H9 (cell line): ENCODE data around the gene MORN1. TPM values are rescaled to one million over a fixed set of nuclear protein-coding genes. Genes with fewer than 3 reads are reported as not detected.

ENCODE experiments used
- DNase-seq: peaks from one replicate; pipeline ENCODE4 v3.0.0-alpha.2; 2017
- H2AFZ ChIP-seq: one replicate; pipeline ENCODE4 v1.6.1; 2013; ENCODE audit warnings: mild to moderate bottlenecking, low read length, control low read depth, moderate library complexity
- H2AK5ac ChIP-seq: 2 replicates; pipeline ENCODE4 v1.6.1; 2013; ENCODE audit warnings: low read length, control low read depth, mixed read lengths; ENCODE audit not compliant: insufficient read length
- H2BK120ac ChIP-seq: one replicate; pipeline ENCODE4 v1.6.1; 2013; ENCODE audit warnings: low read depth, mild to moderate bottlenecking, low read length, control low read depth, inconsistent platforms; ENCODE audit not compliant: poor library complexity, severe bottlenecking
- H2BK12ac ChIP-seq: 2 replicates; pipeline ENCODE4 v1.6.1; 2013; ENCODE audit warnings: low read length, control low read depth, mixed read lengths, low read depth; ENCODE audit not compliant: insufficient read length
- H2BK15ac ChIP-seq: 2 replicates; pipeline ENCODE4 v1.6.1; 2013; ENCODE audit warnings: low read depth, low read length, control low read depth
- H2BK20ac ChIP-seq: one replicate; pipeline ENCODE4 v1.6.1; 2013; ENCODE audit warnings: low read depth, mild to moderate bottlenecking, low read length, control low read depth, inconsistent platforms; ENCODE audit not compliant: poor library complexity, severe bottlenecking
- H2BK5ac ChIP-seq: 2 replicates; pipeline ENCODE4 v1.6.1; 2013; ENCODE audit warnings: low read length, control low read depth, mixed read lengths; ENCODE audit not compliant: insufficient read length
- H3K14ac ChIP-seq: 2 replicates; pipeline ENCODE4 v1.6.1; 2013; ENCODE audit warnings: low read length, control low read depth; ENCODE audit not compliant: insufficient read depth
- H3K18ac ChIP-seq: 2 replicates; pipeline ENCODE4 v1.6.1; 2013; ENCODE audit warnings: low read depth, mild to moderate bottlenecking, mixed read lengths, low read length, control low read depth; ENCODE audit not compliant: insufficient read length
- H3K23ac ChIP-seq: 2 replicates; pipeline ENCODE4 v1.6.1; 2013; ENCODE audit warnings: low read length, control low read depth, mixed read lengths, low read depth; ENCODE audit not compliant: insufficient read length
- H3K23me2 ChIP-seq: 2 replicates; pipeline ENCODE4 v1.6.1; 2013; ENCODE audit warnings: low read depth, mild to moderate bottlenecking, mixed read lengths, low read length, control low read depth; ENCODE audit not compliant: insufficient read length, poor library complexity, severe bottlenecking
- H3K27ac ChIP-seq: 2 replicates; pipeline ENCODE4 v1.5.1; 2013; ENCODE audit warnings: low read length, control low read depth, mixed read lengths, low read depth; ENCODE audit not compliant: insufficient read length
- H3K27me3 ChIP-seq: 2 replicates; pipeline ENCODE4 v1.6.1; 2013; ENCODE audit warnings: low read length, control low read depth, inconsistent platforms; ENCODE audit not compliant: insufficient read depth
- H3K4ac ChIP-seq: 2 replicates; pipeline ENCODE4 v1.6.1; 2013; ENCODE audit warnings: low read depth, mild to moderate bottlenecking, control low read depth, inconsistent platforms, low read length, moderate library complexity
- H3K4me1 ChIP-seq: 2 replicates; pipeline ENCODE4 v1.6.1; 2013; ENCODE audit warnings: low read length, control low read depth, inconsistent platforms; ENCODE audit not compliant: insufficient read depth
- H3K4me2 ChIP-seq: 2 replicates; pipeline ENCODE4 v1.6.1; 2013; ENCODE audit warnings: low read length, control low read depth, mixed read lengths; ENCODE audit not compliant: insufficient read length, insufficient read depth
- H3K56ac ChIP-seq: 2 replicates; pipeline ENCODE4 v1.6.1; 2013; ENCODE audit warnings: low read depth, mild to moderate bottlenecking, mixed read lengths, low read length, control low read depth; ENCODE audit not compliant: insufficient read length
- H3K79me1 ChIP-seq: 2 replicates; pipeline ENCODE4 v1.6.1; 2013; ENCODE audit warnings: low read depth, mild to moderate bottlenecking, moderate library complexity, low read length, control low read depth, inconsistent platforms; ENCODE audit not compliant: insufficient read depth, poor library complexity, severe bottlenecking
- H3K79me2 ChIP-seq: 2 replicates; pipeline ENCODE4 v1.6.1; 2013; ENCODE audit warnings: low read length, control low read depth, inconsistent platforms; ENCODE audit not compliant: insufficient read depth
- H3K9ac ChIP-seq: 2 replicates; pipeline ENCODE4 v1.6.1; 2013; ENCODE audit warnings: low read length, control low read depth, mixed read lengths; ENCODE audit not compliant: insufficient read length; ENCODE audit errors: extremely low read depth
- H3K9me3 ChIP-seq: one replicate; pipeline ENCODE4 v1.6.1; 2013; ENCODE audit warnings: low read depth, low read length, inconsistent platforms; ENCODE audit not compliant: control insufficient read depth
- H3T11ph ChIP-seq: one replicate; pipeline ENCODE4 v1.6.1; 2013; ENCODE audit warnings: mild to moderate bottlenecking, low read length, control low read depth, inconsistent platforms
- H4K20me1 ChIP-seq: one replicate; pipeline ENCODE4 v1.6.1; 2013; ENCODE audit not compliant: control insufficient read depth, insufficient read length, insufficient read depth
- H4K5ac ChIP-seq: 2 replicates; pipeline ENCODE4 v1.6.1; 2013; ENCODE audit warnings: low read depth, mild to moderate bottlenecking, mixed read lengths, low read length, control low read depth; ENCODE audit not compliant: insufficient read length
- H4K8ac ChIP-seq: replicated peaks from 2 replicates; pipeline ENCODE4 v1.6.1; 2013; ENCODE audit warnings: low read length, control low read depth, mixed read lengths, low read depth; ENCODE audit not compliant: insufficient read length
- H4K91ac ChIP-seq: 2 replicates; pipeline ENCODE4 v1.6.1; 2013; ENCODE audit warnings: low read depth, mild to moderate bottlenecking, moderate library complexity, mixed read lengths, low read length, control low read depth; ENCODE audit not compliant: insufficient read length
- H3K27ac Mint-ChIP-seq, 3 experiments: 2 replicates in 2 of 3; 3 replicates in 1 of 3; pipeline ENCODE4 v1.8.0; 2020 to 2021; ENCODE audit warnings: mixed read lengths in 3 of 3, mild to moderate bottlenecking in 1 of 3, moderate library complexity in 1 of 3
- H3K27me3 Mint-ChIP-seq: 2 replicates; pipeline ENCODE4 v1.8.0; 2021; ENCODE audit warnings: low read depth, mild to moderate bottlenecking, moderate library complexity, mixed read lengths
- H3K36me3 Mint-ChIP-seq, 3 experiments: 2 replicates in 2 of 3; 3 replicates in 1 of 3; pipeline ENCODE4 v1.8.0; 2020 to 2021; ENCODE audit warnings: low read depth in 3 of 3, mixed read lengths in 3 of 3; ENCODE audit not compliant: insufficient read depth in 1 of 3
- H3K4me1 Mint-ChIP-seq, 2 experiments: 2 replicates each; pipeline ENCODE4 v1.8.0; 2020; ENCODE audit warnings: mixed read lengths in 2 of 2
- H3K4me3 Mint-ChIP-seq, 2 experiments: 2 replicates in 1 of 2; 3 replicates in 1 of 2; pipeline ENCODE4 v1.8.0; 2020 to 2021; ENCODE audit warnings: mild to moderate bottlenecking in 2 of 2, mixed read lengths in 2 of 2, moderate library complexity in 1 of 2
- H3K9me3 Mint-ChIP-seq, 2 experiments: 2 replicates in 1 of 2; 3 replicates in 1 of 2; pipeline ENCODE4 v1.8.0; 2020; ENCODE audit warnings: mild to moderate bottlenecking in 2 of 2, mixed read lengths in 2 of 2, moderate library complexity in 1 of 2
- CTCF ChIP-seq: fragments of 200-600 bp; sonication (generic); conservative IDR thresholded peaks from 3 replicates; pipeline ENCODE4 v1.8.0; 2021; ENCODE audit warnings: antibody characterized with exemption, mild to moderate bottlenecking
- WGBS: extraction: QIAGEN DNeasy Blood & Tissue Kit; methylation state at CpG from one replicate; pipeline ENCODE4 v1.1.7; 2013; ENCODE audit warnings: missing lambda C conversion rate, low lambda C conversion rate, mixed read lengths; ENCODE audit not compliant: insufficient read length; ENCODE audit errors: extremely low coverage; 5-methylcytosine and 5-hydroxymethylcytosine counted together
- total RNA-seq: library from RNA; stranded (reverse); gene quantifications from 2 replicates; pipeline ENCODE4 v1.2.1, GENCODE V29; 2021

The MORN1 gene
- total RNA-seq, 1 experiment from 2014 or later: 12.7 TPM

GRCh38 chr1:2335721-2336455 lies 55.5 kb downstream of the MORN1 start:
- Histone ChIP-seq H2AFZ (no peak overlapping the region), H3K23me2 (no peaks in the 10 kb centered on the region), H3K4ac (no peak overlapping the region), H4K5ac (no peak overlapping the region), H2AK5ac (no peak overlapping the region), H3K4me1 (no peaks in the 10 kb centered on the region), H4K8ac (no peak overlapping the region), H2BK120ac (no peak overlapping the region), H3K9ac (no peak overlapping the region), H2BK12ac (no peak overlapping the region), H2BK5ac (no peak overlapping the region), H3K4me2 (no peak overlapping the region), H3K27ac (no peak overlapping the region), H2BK15ac (no peak overlapping the region), H4K91ac (no peak overlapping the region), H3K27me3 (no peaks in the 10 kb centered on the region), H3K79me1 (no peaks in the 10 kb centered on the region), H4K20me1 (no peaks in the 10 kb centered on the region), H3K18ac (no peak overlapping the region), H3K23ac (no peak overlapping the region), H3K14ac (no peak overlapping the region), H3T11ph (no peak overlapping the region), H3K56ac (no peak overlapping the region), H3K9me3 (no peaks in the 10 kb centered on the region), H2BK20ac (no peak overlapping the region), H3K79me2 (no peaks in the 10 kb centered on the region)
- WGBS: no CpG with 5 or more reads among the region's 36 CpGs
- DNase-seq: no peak
- TF ChIP-seq CTCF: no peak
- peaks cover 0 to 5% (median 2%) of the 10 kb centered on the region in 3 experiments; a peak in 2 of 7 replicates for H3K36me3 Mint-ChIP-seq
- H3K9me3 Mint-ChIP-seq: peaks cover 8 to 9% of the 10 kb centered on the region in 2 experiments
- peaks cover 0 to 10% of the 10 kb centered on the region in 2 experiments; a peak in 2 of 4 replicates for H3K4me1 Mint-ChIP-seq
- H3K4me3 Mint-ChIP-seq: no peak overlapping the region
- H3K27ac Mint-ChIP-seq: no peak overlapping the region
- no peaks in the 10 kb centered on the region for H3K27me3 Mint-ChIP-seq
